ENCODE measurements around the gene RXFP3. TPM values are rescaled to one million over a fixed set of nuclear protein-coding genes. Genes with fewer than 3 reads are reported as not detected.

RXFP3 gene
- total RNA-seq, 2 donors from 2014 or later, result not detected

- intact Hi-C loops (cut with DNase I, micrococcal nuclease), result no loop called here
- peak; percentile 52 for ATAC-seq
- no peak for DNase-seq
Measured at GRCh38 chr5:33969572-33970452, 33.6 kb downstream of the RXFP3 start.

- ATAC-seq, result no peak
- intact Hi-C loops (cut with DNase I, micrococcal nuclease), result no loop called here
- DNase-seq, result no peak
Measured at GRCh38 chr5:33973271-33973670, 37.1 kb downstream of the RXFP3 start.

- intact Hi-C loops (cut with DNase I, micrococcal nuclease), result no loop called here
- ATAC-seq (no peak), DNase-seq (no peak)
Measured at GRCh38 chr5:33975852-33976251, 39.7 kb downstream of the RXFP3 start.

GRCh38 chr5:33976307-33976706 lies 40.1 kb downstream of the RXFP3 start:
- ATAC-seq, result peak; percentile 54
- intact Hi-C loops (cut with DNase I, micrococcal nuclease), result no loop called here
- no peak for DNase-seq

GRCh38 chr5:33978306-33978705 lies 42.1 kb downstream of the RXFP3 start:
- no peak for DNase-seq
- ATAC-seq, result no peak
- intact Hi-C loops (cut with DNase I, micrococcal nuclease), result no loop called here

- no peak for ATAC-seq
- no peak for DNase-seq
- intact Hi-C loops (cut with DNase I, micrococcal nuclease), result loop anchor here in 1 of 2 donors (10.0 kb wide), 1 partner anchor 475 kb away; no protein-coding TSS in a partner anchor
Measured at GRCh38 chr5:33980030-33980429, 43.8 kb downstream of the RXFP3 start.

- ATAC-seq (no peak), DNase-seq (no peak)
- intact Hi-C loops (cut with DNase I, micrococcal nuclease), result loop anchor here in 1 of 2 donors (10.0 kb wide), 1 partner anchor 473 kb away; no protein-coding TSS in a partner anchor
Measured at GRCh38 chr5:33981408-33982162, 45.4 kb downstream of the RXFP3 start.

- ATAC-seq (no peak), DNase-seq (no peak)
- intact Hi-C loops (cut with DNase I, micrococcal nuclease), result loop anchor here in 1 of 2 donors (10.0 kb wide), 1 partner anchor 471 kb away; no protein-coding TSS in a partner anchor
Measured at GRCh38 chr5:33984178-33984577, 48.0 kb downstream of the RXFP3 start.

- intact Hi-C loops (cut with DNase I, micrococcal nuclease), result loop anchor here in 1 of 2 donors (10.0 kb wide), 1 partner anchor 470 kb away; no protein-coding TSS in a partner anchor
Measured at GRCh38 chr5:33984671-33985124, 48.5 kb downstream of the RXFP3 start, which contains the start of gene SLC45A2. TSS of gene SLC45A2 (minus strand) at chr5:33984693. CDS start at chr5:33984583, 110 bp downstream.

GRCh38 chr5:33985447-33985846 lies 49.3 kb downstream of the RXFP3 start:
- intact Hi-C loops (cut with DNase I, micrococcal nuclease), result loop anchor here in 1 of 2 donors (10.0 kb wide), 1 partner anchor 469 kb away; no protein-coding TSS in a partner anchor
- DNase-seq, result no peak
- ATAC-seq, result no peak

More at GRCh38 chr5:33984671-33985124, 48.5 kb downstream of the RXFP3 start, which contains the start of gene SLC45A2:
- ATAC-seq (no peak), DNase-seq (no peak)

Other genes starting within 250 kb of the RXFP3 start
- gene ADAMTS12, start 44.4 kb upstream of the RXFP3 start, total RNA-seq, result 1 to 10 TPM in 1 of 2 donors, under 1 TPM in 1; 0.21 to 1.2 TPM
- under 1 TPM; 0.73 to 0.75 TPM for gene SLC45A2, start 48.3 kb downstream of the RXFP3 start, total RNA-seq
- 10 to 100 TPM; 53.3 to 89.1 TPM for gene AMACR, start 71.7 kb downstream of the RXFP3 start, total RNA-seq
- 1 to 10 TPM; 3.8 to 5.6 TPM for gene C1QTNF3, start 106.8 kb downstream of the RXFP3 start, total RNA-seq